WERI-Rb-1 (cell line): ENCODE data around the gene LPP.

Experiments
- DNase-seq: peaks from one replicate; pipeline ENCODE4 v3.0.0-alpha.2; 2020
- H3K27ac ChIP-seq: fragments of 250-450 bp; sonication (Bioruptor Pico); 2 replicates; pipeline ENCODE4 v1.5.1; 2020; ENCODE audit warnings: mild to moderate bottlenecking, moderate library complexity
- H3K27me3 ChIP-seq: fragments of 250-450 bp; sonication (Bioruptor Pico); 2 replicates; pipeline ENCODE4 v1.5.1; 2021; ENCODE audit warnings: mild to moderate bottlenecking, low read depth, moderate library complexity; ENCODE audit not compliant: insufficient read depth, severe bottlenecking
- H3K36me3 ChIP-seq: fragments of 250-450 bp; sonication (Bioruptor Pico); 2 replicates; pipeline ENCODE4 v1.5.1; 2020; ENCODE audit warnings: mild to moderate bottlenecking, moderate library complexity
- H3K4me3 ChIP-seq: 2 replicates; pipeline ENCODE4 v1.5.1; 2011; ENCODE audit warnings: low read depth, mild to moderate bottlenecking, control low read depth, low read length
- H3K9me3 ChIP-seq: fragments of 250-450 bp; sonication (Bioruptor Pico); 2 replicates; pipeline ENCODE4 v1.5.1; 2021; ENCODE audit warnings: mild to moderate bottlenecking, moderate library complexity; ENCODE audit not compliant: severe bottlenecking
- CTCF ChIP-seq: IDR thresholded peaks from 2 replicates; pipeline ENCODE4 v1.5.1; 2011; ENCODE audit warnings: low read depth, mild to moderate bottlenecking, control low read depth, inconsistent platforms, low read length

LPP gene

GRCh38 chr3:188257384-188258026, 103.5 kb downstream of the LPP start:
- no peak for DNase-seq
- Histone ChIP-seq H3K4me3 (no peak overlapping the region), H3K27ac (no peak overlapping the region), H3K36me3 (no peaks in the 10 kb centered on the region), H3K9me3 (no peaks in the 10 kb centered on the region), H3K27me3 (no peaks in the 10 kb centered on the region)
- TF ChIP-seq CTCF: no peak

- Histone ChIP-seq H3K36me3 (no peaks in the 10 kb centered on the region), H3K9me3 (no peaks in the 10 kb centered on the region), H3K4me3 (no peak overlapping the region), H3K27me3 (no peaks in the 10 kb centered on the region), H3K27ac (no peak overlapping the region)
- no peak for DNase-seq
- no peak for TF ChIP-seq CTCF
Observed at GRCh38 chr3:188259191-188259590, 105.2 kb downstream of the LPP start.

GRCh38 chr3:188259596-188259995, 105.6 kb downstream of the LPP start:
- H3K36me3 ChIP-seq: no peaks in the 10 kb centered on the region
- no peaks in the 10 kb centered on the region for H3K9me3 ChIP-seq
- DNase-seq: no peak
- no peak overlapping the region for H3K27ac ChIP-seq
- no peaks in the 10 kb centered on the region for H3K27me3 ChIP-seq
- H3K4me3 ChIP-seq: no peak overlapping the region
- no peak for TF ChIP-seq CTCF

GRCh38 chr3:188261011-188261410, 107.1 kb downstream of the LPP start:
- Histone ChIP-seq H3K27ac (no peak overlapping the region), H3K4me3 (no peak overlapping the region)
- DNase-seq: no peak

GRCh38 chr3:188262488-188262887, 108.5 kb downstream of the LPP start:
- no peak for TF ChIP-seq CTCF
- Histone ChIP-seq H3K27me3 (no peaks in the 10 kb centered on the region), H3K27ac (no peak overlapping the region), H3K36me3 (no peaks in the 10 kb centered on the region), H3K4me3 (no peak overlapping the region), H3K9me3 (no peaks in the 10 kb centered on the region)
- DNase-seq: no peak

More at GRCh38 chr3:188261011-188261410, 107.1 kb downstream of the LPP start:
- no peak for TF ChIP-seq CTCF
- Histone ChIP-seq H3K9me3 (no peaks in the 10 kb centered on the region), H3K36me3 (no peaks in the 10 kb centered on the region), H3K27me3 (no peaks in the 10 kb centered on the region)

GRCh38 chr3:188262913-188263683, 109.1 kb downstream of the LPP start:
- Histone ChIP-seq H3K36me3 (no peaks in the 10 kb centered on the region), H3K4me3 (no peak overlapping the region), H3K27ac (no peak overlapping the region), H3K27me3 (no peaks in the 10 kb centered on the region), H3K9me3 (no peaks in the 10 kb centered on the region)
- no peak for DNase-seq
- TF ChIP-seq CTCF: no peak
